ENCODE measurements around the gene NEK10.

DNA sequence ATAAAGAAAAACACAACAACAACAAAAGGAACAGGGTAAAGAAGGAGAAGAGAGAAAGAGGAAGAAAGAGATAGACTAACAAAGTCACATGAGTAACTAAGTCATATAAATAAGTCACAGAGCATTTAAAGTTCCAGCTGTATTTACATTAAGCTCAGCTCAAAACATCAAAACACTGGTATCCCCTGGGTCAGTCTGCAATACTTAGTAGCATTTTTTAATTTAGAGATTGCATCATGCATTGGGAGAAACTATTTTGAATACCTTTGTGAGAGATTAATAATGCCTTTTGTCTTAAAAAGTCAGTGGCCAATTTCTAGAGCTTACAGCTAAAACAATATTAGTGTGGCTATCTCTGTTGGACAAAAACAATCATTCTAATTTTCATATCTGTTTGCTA is 78.4 kb downstream of the NEK10 start:
- TF ChIP-seq, protein P1, sequence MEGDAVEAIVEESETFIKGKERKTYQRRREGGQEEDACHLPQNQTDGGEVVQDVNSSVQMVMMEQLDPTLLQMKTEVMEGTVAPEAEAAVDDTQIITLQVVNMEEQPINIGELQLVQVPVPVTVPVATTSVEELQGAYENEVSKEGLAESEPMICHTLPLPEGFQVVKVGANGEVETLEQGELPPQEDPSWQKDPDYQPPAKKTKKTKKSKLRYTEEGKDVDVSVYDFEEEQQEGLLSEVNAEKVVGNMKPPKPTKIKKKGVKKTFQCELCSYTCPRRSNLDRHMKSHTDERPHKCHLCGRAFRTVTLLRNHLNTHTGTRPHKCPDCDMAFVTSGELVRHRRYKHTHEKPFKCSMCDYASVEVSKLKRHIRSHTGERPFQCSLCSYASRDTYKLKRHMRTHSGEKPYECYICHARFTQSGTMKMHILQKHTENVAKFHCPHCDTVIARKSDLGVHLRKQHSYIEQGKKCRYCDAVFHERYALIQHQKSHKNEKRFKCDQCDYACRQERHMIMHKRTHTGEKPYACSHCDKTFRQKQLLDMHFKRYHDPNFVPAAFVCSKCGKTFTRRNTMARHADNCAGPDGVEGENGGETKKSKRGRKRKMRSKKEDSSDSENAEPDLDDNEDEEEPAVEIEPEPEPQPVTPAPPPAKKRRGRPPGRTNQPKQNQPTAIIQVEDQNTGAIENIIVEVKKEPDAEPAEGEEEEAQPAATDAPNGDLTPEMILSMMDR (conservative IDR thresholded peaks at IDR 0.05; ENCODE audit: low read depth, low read length) = no peak
- TF ChIP-seq POLR2A (IDR thresholded peaks at IDR 0.05; ENCODE audit: low read depth, low read length) = no peak
